ENCODE data around the gene SHISA6.
"Not testable (repeated sequence)": the region's sequence is repeated elsewhere in the genome, so short reads cannot be mapped to it uniquely, and the experiment has no call there.

The SHISA6 gene

DNA sequence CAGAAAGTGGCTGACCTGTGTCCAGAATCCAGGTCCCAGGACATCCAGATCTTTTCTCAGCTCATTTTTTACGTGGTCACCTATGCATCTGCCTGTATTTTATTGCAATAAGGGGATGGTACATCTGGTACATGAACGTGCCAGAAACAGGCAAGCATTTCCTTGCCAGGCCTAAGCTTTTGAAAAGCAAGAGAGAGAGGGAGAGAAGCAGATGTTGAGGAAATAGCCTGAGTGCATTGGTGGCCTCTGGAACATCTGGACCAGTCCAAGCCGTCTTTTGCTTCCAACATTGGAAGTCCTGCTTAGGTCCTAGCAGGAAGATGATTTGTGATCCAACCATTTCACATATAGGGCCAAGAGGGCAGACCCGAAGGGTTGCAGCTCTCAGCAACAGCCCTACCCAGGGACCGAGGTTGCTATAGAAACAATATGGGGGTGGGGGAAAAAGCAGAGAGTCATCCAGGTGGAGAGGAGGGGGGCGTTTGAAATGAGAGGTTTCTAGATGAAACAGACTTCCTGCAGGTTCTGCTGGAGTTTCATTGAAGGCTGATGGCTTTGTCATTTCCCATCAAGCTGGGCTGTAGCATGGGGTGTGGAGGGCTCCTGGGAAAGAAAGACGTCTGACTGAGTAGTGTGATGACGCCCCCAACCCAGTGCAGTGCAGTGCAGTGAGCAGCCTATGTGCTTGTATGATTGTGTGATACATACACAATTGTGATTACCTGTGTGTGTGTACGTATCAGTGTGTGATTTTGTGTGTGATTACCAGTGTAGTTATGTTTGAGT lies 61.6 kb downstream of the SHISA6 start:
- no peak for DNase-seq (ENCODE audit: low read depth in 2 of 2)

DNA sequence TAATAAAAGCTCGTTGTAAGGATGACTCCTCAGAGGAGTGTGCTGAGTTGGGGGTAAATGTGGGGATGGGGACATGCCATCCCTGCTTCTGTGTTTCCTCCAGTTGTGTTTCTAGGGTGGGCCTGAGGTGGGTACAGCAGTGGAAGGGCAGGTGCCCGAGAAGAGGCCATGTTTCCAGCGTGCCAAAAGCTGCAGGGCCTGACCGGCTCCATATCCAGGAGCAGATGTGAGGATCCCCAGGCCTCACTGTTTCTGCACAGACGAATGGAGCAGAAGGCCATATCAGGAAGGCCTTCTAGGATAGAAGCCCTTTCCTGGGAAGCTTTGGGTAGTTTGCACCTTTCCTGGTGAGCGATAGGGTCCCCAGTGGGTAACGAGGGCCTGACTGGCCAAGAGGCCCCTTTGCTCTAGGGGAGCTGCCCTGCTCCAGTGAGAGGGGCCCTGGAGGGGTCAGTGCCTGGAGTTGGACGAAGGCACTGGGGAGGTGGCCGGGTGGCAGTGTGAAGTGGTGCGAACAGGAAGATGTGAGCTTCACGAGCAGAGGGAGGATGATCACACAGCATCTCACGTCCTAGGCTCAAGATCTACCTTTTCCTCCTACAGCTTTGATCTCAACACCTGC lies 62.9 kb downstream of the SHISA6 start:
- no peak for DNase-seq (ENCODE audit: low read depth in 2 of 2)

DNA sequence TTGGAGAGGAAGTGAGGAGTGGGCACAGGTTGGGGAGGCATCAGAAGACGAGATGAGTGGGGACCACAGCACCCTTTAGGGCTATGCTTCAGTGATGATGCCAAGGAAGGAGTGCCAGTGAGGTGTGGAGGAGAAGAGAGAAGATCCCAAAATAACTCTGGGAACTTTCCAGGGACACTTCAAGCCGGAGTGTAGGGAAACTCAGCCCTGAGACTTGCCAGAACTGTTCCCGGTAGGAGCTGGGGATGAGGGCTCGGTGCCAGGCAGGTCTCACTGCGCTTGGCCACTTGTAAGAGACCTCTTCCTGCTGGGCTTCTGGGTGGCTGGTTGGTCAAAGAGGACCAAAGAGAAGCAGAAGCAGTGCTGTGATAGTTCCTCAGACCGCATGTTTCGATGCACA lies 63.6 kb downstream of the SHISA6 start:
- no peak for DNase-seq (ENCODE audit: low read depth in 2 of 2)

DNA sequence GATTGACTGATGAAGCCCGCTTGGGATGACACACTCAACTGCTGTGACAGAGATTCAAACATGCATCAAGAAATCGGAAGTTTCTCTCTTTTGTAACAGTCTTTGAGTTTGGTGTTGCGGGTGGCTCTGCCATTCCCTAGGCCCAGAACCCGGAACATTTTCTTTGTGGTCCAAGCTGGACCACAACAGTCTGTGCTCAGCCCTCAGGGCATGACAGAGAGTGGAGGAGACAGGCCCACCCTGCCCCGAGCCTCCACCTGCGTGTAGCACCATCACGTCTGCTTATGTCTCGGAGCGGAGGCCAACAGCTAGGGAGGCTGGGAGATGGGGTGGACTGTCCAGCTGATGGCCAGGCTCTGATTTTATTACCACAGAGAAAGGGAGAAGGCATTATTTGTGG lies 64.5 kb downstream of the SHISA6 start:
- no peak for DNase-seq (ENCODE audit: low read depth in 2 of 2)

DNA sequence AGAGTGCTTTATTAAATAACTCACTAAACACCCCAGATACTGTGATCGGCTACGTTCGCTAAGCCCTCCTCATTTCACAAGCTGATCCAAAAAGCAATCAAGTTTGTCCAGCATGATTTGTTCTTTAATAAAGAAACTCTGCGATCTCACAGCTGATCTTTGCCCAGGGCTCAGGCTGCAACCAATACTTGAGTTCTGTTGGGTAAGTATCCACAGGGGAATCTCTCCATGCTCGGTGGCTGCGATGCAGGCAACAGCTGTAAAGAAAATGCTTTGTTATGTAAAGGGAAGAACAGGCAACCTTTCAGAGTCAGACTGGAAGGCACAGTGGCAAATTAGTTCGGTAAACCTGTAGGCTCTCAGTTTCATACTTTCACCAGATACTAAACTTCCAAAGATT lies 67.5 kb downstream of the SHISA6 start:
- no peak for DNase-seq (ENCODE audit: low read depth in 2 of 2)

DNA sequence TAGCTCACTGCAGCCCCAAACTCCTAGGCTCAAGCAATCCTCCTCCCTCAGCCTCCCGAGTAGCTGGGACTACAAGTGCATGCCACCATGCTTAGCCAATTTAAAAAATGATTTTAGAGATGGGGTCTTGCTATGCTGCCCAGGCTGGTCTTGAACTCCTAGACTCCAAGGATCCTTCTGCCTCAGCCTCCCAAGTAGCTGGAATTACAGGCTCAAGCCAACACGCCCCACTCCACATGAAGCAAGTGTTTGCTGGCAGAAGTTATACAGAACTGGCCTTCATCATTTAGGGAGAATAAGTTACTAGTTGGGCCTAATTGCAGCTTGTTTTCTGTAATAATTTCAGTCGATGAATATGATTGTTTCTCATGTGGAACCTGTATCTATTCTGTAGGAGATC lies 68.0 kb downstream of the SHISA6 start:
- DNase-seq (ENCODE audit: low read depth in 2 of 2) = no peak

DNA sequence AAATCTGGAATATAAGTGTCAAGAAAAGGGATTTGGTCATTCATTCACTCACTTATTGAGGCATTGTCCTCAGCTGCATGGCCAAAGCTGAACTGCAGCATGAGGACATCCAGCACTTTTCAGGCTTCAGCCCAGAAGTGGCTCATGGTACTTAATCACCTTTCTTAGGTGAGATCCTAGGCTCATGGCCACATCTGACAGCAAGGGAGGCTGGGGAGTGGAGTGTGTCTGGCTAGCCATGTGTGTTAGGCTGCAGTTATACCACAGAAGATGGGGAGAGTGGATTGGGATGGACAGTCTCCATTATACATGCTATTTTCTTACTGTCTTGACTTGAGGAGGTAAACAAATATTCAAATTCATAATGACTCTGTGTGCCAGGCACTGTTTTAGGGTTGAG lies 68.8 kb downstream of the SHISA6 start:
- DNase-seq (ENCODE audit: low read depth in 2 of 2) = no peak

DNA sequence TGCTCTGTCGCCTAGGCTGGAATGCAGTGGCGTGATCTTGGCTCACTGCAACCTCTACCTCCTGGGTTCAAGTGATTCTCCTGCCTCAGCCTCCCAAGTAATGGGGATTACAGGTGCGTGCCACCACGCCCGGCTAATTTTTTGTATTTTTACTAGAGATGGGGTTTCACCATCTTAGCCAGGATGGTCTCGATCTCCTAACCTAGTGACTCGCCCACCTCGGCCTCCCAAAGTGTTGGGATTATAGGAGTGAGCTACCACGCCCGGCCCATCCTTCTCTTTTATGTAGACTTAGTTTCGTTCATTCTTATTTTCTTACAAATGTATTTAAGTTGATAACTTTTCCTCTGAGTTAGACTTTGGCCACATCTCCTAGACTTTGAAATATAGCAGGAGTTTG lies 75.4 kb downstream of the SHISA6 start:
- not testable (repeated sequence) for DNase-seq (ENCODE audit: low read depth in 2 of 2)

DNA sequence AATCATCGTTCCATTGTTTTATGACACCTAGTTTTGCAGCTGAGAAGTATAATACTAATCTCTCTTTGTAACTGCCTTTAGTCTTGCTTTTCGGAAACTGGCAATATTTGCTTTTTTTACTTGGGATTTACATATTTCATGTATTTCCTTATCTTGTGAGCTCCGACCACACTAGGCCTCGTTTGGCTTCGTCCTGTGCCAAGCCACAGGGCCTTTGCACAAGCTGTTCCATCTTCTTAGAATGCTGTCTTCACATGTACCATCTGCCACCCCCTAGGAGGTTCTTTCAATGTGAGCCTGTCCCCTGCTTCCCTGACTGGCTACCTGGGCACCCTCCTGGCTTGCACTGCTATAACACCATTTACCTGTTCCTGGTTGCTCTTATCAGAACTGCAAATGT lies 77.2 kb downstream of the SHISA6 start:
- DNase-seq (ENCODE audit: low read depth in 2 of 2) = no peak

DNA sequence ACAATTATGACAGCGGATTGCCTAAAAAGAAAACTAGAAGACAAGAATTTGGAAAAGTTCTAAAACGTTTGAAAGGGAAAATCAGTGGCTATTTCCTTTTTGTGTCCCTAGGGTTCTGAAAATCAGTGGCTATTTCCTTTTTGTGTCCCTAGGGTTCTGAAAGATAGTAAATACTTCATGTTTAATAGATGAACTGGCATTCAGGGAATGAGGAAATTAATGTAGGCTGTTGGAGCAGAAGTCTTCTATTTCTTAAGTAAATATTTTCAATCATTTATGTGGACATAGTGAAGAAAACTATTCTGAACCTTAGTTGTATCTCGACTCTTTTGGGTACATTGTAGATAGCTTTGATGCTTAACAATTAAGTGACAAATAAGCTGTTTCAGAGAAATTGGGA lies 78.9 kb downstream of the SHISA6 start:
- DNase-seq (ENCODE audit: low read depth in 2 of 2) = no peak

DNA sequence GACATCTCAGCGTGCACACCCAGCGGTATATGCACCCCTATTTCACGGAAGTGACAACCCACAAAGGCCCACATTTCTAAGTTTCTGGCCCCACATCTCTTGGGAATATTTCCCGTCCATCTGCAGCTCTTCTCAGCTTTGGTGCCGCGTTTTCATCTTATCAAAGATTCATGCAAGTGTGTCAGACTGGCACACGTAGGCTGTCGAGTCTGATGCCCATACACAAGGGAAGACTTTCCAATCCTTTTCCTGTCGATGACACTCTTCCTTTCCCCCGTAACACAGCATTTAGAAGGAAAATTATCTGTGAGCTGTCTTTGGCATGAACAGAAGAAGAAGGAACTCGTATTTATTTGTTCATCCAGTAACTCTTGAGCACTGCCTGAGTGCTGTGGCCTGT lies 83.0 kb downstream of the SHISA6 start:
- no peak for DNase-seq (ENCODE audit: low read depth in 2 of 2)

DNA sequence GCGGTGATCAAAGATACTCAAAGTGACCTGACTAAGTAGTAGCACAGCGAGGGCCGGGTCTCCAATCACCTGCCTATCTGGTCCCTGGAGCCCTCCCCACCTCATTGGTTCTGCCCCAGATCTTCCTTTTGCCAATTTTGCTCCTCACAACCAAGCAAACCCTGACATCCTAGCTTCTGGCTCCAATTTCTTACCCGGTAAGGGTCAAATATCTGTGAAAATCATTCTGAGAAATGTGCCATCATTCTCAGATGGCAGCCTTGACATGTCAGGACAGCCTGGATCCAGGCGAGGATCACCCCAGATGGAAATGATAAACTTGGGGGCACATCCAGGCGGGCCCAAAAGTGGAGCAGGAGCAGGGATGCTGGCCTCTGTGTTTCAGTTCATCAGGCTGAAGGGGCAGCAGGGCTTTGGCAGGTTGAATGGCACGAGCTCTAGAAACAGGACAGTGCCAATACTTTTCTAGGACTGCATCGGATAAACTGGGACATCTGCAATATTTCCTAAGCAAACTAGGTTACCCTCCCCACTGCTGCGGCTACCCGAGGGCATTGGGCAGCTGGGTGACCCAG lies 83.9 kb downstream of the SHISA6 start:
- DNase-seq (ENCODE audit: low read depth in 2 of 2) = no peak

DNA sequence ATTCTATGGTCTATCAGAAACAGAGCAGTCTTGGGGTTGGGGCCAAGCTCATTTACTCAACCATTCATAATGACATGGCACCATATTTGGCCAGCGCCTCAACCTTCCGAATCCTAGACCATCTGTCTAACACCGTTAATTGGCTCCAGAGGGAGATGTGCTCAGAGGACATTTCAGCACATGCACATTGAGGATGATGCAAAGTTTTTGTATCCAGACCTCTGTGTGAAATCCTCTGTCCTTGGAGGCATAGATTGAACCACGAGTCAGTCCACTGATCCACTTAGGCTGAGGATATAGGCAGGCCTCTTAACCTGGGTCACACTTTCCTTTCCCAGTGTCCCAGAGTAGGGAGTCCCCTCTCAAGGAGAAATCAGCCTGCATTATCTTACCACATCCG lies 85.5 kb downstream of the SHISA6 start:
- no peak for DNase-seq (ENCODE audit: low read depth in 2 of 2)

DNA sequence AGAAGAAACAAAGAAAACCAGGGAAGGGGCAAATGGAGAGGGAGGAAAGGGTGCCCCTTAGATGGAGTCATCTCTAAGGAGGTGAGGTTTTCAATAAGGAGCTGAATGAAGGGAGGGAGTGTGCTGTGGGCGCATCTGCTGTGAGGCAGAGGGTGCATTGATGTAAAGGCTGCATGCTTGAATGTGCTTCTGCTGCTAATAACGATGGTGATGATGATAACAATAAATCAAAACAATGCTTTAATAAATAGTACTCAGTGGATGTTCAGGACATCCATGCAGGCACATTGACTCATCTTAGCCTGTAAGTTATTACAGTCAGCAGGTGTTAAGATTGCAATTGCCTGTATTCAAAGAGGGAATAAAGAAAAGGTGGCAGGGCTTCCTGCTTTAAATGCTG lies 87.8 kb downstream of the SHISA6 start:
- no peak for DNase-seq (ENCODE audit: low read depth in 2 of 2)

DNA sequence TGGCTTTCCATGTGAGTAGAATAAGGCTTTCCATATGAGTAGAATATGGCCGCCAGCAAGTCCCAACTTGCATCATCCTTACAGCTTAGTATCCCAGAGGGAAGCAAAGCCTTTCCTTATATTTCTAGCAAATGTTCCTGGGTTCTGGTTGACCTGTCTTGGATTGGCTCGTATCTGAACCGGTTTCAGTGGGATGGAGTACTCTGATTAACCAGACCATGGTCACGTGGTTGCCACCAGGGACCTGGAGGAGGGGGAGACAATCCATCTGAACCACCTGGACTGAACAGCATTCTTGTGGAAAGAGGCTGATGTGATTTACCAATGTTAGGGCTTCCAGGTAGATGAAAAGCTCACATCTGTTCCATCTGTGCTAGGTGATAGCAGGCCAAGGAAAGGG lies 89.0 kb downstream of the SHISA6 start:
- DNase-seq (ENCODE audit: low read depth in 2 of 2) = no peak

DNA sequence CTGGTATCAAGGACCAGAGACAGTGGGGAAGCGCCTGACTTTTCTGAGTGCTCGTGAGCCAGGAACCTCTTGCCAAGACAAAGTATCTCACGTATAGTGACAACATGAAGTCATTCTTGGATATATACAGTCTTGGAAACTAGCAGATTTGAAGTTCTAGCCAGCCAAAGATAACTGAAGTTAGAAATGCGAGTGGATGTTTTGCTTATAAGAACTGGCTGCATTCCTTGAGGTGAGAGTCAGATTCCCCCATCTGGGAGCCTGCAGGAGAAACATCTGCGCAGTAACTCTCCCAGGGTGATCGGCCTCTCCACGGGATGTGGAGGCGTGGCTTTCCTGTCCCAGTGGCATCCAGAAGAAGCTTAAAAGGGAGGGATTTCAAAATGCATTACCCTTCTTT lies 89.8 kb downstream of the SHISA6 start:
- no peak for DNase-seq (ENCODE audit: low read depth in 2 of 2)

DNA sequence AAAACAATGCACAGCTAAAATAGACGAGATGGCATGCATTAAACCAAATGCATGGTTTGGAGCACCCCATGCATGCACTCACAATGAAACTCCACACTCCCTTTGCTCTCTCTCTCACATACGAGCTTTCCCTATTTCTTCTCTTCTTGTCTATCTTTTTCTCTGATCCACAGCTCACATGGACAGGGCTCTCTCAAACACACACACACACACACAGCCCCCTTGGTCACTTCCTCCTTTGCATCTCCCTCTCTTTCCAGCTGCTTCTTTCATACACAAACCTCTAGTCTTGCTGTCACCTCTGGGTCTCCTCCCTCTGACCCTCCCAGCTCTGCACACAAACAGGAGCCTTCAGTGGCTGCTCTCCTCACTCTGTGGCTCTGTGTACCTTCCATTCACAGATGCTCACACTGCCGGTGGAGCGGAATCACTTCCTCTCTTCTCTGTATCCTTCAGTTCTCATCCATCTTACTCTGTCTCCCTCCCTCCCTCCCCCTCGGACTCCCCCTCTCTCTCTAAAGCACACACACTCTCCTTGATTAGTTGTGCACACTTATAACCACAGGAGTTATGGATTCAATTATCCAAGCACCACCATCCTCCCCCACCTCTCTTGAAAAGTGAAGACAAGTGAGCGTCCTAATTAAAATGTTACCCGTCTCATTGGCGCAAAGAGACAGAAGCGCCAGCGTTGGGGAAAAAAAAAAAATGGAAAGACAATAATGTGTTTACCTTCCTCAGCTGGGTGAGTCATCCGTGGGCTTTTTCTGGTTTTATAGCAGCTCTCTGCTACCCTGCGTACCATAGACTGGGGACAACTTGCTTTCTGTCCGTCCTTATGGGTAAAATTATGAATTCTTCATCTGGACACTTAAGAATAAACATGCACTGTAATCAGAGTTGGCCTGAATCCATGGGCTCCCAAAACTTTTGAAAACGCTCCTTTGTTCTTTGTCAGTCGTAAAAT lies 90.8 kb downstream of the SHISA6 start:
- DNase-seq (ENCODE audit: low read depth in 2 of 2) = no peak

DNA sequence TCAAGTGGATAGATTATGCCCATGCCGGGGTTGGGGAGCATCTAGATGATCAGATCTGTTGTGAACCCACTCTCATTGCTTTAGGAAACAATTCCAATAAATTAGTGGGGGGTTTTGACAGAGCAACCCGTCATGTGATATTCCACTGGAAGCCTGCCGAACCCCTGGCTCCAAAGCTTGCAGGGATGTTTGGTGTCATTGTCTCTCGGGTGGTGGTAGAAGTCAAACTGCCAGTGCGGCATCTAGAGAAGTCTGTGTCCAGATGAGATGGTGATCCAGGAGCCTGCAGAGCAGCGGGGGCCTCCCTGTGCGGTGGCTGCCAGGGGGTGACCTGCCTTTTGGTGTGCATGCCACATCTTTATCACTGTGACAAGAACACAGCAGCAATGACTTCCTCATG lies 91.7 kb downstream of the SHISA6 start:
- no peak for DNase-seq (ENCODE audit: low read depth in 2 of 2)

DNA sequence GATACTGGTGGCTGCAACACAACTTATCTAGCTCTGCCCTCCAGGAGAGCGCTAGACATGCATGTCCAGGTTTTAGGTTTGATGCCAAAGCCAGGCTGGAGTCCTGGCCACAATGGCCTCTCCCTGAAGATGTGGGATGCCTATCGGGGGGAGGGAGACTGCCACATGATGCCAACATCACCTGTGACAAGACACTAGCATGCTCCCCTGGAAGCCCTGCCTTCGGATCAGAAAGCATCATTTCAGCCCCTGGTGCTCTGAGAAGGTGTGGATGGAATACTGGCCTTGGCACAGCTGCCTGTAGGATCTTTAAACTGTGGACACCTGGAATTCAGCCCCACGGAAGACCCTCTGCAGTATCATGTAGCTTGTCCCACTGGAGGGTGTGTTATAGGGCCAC lies 93.5 kb downstream of the SHISA6 start:
- no peak for DNase-seq (ENCODE audit: low read depth in 2 of 2)

DNA sequence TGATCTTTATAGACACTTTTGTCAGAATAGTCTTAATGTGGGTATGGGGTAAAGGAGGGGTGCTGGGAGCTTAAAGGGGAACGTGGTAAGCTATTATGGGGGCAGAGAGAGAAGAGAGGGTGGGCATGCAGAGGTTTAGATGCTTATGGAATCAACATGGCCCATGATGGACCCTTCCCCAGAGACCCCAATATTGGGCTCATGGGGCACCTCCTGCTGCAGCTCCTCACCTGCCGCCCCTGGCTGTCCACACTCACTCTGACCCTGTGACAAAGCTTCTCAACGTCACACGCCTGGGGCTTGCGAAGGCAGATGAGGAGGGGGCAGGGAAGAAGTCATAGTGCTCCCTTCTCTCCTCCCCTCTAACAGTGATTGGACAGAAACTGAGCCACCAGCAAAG lies 95.3 kb downstream of the SHISA6 start:
- no peak for DNase-seq (ENCODE audit: low read depth in 2 of 2)

DNA sequence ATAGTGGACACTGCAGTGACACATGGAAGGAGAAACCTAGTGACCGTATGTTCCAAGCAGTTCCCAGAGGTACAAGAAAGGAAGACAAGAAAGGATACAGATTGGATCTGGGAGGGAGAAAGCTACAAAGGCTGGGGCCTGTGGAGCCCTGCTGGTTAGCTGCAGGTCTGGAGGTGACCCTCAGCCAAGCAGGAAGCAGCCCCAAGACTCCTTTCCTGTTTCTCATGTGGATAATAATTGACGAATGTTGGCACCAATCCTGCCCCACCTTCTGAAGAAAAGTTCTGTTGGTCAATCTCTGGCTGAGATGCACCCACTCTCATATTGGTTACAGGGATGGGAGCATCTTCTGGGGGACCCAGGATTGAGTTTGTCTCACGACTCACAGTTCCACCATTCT lies 99.8 kb downstream of the SHISA6 start:
- no peak for DNase-seq (ENCODE audit: low read depth in 2 of 2)

DNA sequence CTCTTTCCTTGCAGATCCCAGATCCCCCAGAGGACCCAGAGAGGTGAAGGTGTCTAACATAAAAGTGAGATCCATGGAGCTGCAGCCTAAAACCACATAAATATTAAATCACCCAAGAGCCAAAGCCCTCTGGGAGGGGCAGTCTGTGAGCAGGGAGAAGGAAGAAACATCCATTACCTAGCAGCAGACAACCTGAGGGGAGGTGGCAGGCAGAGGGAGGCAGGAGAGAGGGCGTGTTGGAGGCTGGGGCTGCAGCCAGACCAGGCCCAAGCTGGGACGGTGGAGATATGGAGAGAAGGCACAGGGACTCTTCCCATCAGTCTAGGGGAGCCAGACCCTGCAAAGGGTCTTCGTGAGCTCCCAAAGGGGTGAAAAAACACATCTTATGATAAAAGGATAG lies 101.1 kb downstream of the SHISA6 start:
- no peak for DNase-seq (ENCODE audit: low read depth in 2 of 2)
